Cortex of kidney (tissue), 1 donor: ENCODE data around the gene SMAP1.

ENCODE experiments used
- DNase-seq: peaks from one replicate; lab custom pipeline; 2025; lab: John Stamatoyannopoulos, UW

Gene SMAP1

DNA sequence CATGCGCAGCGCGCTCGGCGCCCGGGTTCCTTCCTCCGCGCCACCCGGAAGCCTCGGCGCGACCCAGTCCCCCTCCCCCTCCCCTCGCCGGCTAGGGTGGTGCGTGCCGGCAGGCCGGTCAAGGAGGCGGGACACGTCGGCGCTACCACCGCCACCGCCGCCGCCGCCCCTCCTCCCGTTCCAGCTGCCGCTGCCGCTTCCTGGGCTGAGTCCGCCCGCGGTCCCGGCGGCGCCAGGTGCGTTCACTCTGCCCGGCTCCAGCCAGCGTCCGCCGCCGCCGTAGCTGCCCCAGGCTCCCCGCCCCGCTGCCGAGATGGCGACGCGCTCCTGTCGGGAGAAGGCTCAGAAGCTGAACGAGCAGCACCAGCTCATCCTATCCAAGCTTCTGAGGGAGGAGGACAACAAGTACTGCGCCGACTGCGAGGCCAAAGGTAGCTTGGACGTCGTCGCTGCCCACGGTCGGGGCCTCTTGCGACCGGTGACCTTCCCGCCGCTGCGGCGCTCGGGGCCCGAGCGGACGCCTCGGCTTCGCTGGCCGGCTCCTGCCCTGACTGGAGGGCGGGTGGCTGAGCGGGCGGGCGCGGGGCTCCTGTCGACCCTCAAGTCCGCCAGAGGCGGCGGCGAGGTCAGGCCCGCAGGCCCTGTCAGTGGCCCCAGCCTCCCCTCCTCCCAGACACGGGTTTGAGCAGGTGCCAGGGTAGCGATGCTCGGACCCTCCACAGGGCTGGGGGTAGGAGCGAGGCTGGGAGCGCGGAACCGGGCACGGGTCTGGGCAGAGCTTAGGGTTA is at the start of gene SMAP1:
SMAP1 (plus strand) TSS at position 173 of the 788 bp plus-strand sequence; CDS start at position 314, 141 bp downstream.
- peak; percentile 89 for DNase-seq

DNA sequence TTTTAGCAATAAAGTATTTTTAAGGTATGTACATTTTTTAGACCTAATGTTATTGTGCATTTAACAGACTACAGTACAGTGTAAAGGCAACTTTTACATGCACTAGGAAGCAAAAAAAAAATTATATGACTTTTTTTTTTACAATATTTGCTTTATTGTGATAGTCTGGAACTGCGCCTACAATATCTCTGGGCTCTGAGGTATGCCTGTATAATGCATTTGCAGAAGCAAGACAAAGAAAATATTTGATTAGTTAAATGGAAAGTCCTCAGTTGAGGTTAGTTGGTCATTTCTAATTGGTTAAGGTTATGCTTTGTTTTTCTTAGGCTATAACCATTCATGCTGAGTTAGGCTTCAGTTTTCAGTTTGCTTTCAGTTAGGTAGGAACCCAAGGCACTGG is 46.9 kb upstream of the SMAP1 start:
- no peak for DNase-seq

DNA sequence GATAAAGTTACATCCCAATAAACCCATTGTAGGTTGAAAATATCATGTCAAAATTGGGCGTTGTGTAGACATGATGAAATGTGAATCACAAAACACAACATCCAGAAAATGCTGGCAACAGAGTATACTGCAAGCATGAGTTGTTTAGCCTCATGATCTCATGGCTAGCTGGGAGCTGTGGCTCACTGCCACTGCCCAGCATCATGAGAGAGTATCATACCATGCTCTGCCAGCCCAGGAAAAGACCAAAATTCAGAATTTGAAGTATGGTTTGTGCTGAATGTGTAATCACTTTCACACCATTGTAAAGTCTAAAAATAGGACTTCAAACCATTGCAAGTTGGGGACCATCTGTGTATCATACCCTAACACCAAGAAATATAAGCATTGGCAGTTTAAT is 45.2 kb upstream of the SMAP1 start:
- no peak for DNase-seq

DNA sequence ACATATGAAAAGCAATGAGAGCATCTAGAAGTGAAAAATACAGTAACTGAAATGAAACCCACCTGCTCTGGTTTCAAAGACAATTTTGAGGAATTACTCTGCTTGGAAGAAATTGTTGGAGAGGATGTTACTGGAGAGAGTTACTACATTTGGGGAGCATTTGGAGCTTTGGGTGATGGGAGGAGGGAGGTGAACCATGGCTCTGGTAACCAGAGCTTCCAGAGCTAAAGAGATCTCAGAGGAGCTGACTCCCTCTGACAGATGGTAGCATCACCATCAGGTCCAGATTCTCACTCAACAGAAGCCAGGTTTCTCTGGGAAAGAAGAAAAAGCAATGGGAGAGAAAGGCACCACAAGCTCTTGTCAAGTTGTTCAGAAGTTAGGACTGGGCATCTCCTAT is 42.2 kb upstream of the SMAP1 start:
- DNase-seq: no peak

DNA sequence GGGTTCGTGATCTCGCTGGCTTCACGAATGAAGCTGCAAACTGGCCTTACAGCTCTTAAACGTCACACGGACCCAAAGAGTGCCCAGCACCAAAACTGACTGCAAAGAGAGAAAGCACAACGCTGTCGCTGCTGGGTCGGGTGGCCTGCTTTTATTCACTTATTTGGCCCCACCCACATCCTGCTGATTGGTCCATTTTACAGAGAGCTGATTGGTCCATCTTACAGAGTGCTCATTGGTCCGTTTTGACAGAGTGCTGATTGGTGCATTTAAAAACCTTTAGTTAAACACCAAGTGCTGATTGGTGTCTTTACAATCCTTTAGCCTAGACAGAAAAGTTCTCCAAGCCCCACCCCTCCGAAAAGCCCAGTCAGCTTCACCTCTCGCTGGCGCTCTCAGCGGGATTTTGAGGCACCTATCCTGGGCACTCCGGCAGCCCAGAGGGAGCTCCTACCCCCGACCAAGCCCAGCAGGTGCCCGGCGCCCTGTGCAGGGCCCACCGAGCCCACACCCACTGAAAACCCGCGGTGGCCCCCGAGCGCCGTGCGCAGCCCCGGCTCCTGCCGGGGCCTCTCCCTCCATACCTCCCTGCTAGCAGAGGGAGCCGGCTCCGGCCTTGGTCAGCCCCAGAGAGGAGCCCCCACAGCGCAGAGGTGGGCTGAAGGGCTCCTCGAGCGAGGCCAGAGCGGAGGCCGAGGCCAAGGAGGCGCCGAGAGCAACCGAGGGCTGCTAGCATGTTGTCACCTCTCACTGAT is 40.0 kb upstream of the SMAP1 start:
- DNase-seq: no peak

DNA sequence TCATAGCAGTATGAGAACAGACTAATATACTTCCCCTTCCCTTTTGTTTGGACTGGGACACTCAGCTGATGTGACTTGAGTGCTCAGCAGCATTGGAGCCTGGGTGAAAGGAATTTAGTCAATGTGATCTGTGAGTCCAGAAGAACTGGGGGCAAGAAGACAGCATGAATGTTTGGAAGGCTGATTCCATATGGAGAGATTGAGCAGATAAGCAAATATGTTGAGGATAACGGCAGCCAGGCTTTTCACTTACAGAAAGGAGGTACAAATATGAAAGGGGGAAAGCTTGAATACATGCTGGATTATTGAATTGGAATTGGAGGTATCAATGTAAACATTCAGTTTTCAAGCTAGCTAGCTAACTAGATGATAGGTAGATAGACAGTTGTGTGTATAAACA is 37.8 kb upstream of the SMAP1 start:
- DNase-seq: no peak

DNA sequence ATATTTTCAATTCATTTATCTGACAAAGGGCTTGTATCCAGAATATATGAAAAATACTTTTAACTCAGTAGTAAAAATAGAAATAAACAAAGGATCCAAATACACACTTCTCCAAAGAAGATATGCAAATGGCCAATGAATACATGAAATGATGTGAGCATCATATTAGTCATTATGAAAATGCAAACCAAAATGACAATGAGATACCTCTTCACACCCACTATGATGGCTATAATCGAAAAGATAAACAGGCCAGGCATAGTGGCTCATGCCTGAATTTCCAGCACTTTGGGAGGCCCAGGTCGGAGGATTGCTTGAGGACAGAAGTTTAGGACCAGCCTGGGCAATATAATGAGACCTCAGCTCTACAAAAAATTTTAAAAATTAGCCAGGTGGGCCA is 33.8 kb upstream of the SMAP1 start:
- DNase-seq: no peak

DNA sequence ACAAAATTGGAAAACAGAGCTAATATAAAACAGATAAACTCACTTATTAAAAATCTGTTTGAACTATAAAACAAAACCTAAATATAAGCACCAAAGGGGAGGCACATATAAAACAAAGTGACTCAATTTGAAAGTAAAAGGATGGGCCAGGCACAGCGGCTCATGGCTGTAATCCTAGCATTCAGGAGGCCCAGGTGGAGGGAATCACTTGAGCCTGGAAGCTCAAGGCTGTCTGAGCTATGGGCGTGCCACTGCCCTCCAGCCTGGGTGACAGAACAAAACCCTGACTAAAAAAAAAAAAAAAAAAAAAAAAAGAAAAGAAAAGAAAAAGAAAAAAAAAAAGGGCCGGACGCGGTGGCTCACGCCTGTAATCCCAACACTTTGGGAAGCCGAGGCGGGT is 31.1 kb upstream of the SMAP1 start:
- no peak for DNase-seq

DNA sequence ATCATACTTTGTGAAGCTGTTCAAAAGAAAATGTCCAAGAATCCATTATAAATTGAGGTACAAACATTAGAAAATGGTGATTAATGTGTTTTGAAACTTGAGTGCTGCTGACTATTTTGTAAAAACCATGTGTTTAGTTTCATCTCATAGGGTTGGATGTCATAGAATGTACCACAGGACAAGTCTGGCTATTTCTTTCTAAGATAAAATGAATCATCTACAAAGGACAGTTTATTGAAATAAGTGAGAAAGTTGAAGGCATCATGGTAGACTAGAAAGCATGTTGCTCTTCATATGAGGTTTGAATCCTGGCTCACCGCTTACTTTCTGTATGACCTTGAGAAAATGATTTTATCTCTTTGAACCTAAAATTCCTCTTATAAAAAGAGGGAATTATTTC is 29.2 kb upstream of the SMAP1 start:
- DNase-seq: no peak

DNA sequence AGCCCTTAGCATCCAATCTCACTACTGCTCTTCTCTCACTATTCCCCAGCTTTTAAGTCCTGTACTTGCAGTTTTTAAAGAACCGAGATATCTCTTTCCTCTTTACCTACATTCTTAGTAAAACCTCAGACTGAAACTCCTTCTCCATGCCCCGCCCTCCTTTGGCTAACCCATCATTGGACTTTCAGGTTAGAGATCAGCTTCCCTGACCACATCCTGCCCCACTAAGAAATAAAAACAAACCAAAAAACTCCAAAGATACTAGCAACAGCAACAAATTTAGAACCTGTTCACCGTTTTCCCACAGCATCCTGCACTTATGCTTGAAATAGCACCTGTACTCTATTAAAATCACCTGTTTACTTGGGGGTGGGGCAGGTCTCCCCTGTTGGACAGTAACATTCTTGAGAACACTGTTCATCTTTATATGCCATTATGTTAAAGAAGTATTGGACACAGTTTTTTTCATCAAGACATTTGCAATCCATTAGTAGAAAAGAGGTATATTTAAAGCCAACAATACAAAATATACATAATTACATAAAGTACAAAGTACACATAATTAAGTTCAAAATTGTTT is 16.3 kb upstream of the SMAP1 start:
- DNase-seq: no peak

DNA sequence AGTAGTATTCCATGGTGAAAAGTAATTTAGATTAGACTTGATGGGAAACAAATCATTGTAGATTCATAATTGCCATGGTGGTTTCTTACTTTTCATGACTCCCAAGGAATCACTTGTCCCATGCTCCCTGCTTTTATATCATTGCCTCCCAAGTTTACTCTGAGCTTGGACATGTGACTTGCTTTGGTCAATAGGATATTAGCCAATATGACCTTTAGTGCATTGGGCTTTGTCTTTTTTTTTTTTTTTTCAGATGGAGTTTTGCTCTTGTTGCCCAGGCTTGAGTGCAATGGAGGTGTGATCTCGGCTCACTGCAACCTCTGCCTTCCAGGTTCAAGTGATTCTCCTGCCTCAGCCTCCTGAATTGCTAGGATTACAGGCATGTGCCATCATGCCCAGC is 15.5 kb upstream of the SMAP1 start:
- no peak for DNase-seq

DNA sequence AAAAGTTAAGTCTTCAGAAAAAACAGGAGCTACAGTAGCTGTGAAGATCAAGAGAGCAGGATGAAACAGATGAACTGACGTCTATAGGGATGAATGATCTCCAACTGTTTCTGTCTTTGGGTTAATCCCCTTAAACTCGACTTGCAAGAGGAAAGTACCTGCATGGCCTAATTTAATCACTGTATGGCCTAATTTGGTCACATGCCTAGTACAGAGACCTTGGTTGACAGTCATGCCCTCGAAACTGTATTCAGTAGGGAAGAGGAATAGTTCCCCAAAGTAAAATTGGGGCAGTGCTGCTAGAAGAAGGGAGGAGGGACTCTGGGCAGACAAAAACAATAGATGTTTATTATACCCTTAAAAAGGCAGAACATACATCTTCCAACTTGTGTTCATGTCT is 10.0 kb upstream of the SMAP1 start:
- no peak for DNase-seq

DNA sequence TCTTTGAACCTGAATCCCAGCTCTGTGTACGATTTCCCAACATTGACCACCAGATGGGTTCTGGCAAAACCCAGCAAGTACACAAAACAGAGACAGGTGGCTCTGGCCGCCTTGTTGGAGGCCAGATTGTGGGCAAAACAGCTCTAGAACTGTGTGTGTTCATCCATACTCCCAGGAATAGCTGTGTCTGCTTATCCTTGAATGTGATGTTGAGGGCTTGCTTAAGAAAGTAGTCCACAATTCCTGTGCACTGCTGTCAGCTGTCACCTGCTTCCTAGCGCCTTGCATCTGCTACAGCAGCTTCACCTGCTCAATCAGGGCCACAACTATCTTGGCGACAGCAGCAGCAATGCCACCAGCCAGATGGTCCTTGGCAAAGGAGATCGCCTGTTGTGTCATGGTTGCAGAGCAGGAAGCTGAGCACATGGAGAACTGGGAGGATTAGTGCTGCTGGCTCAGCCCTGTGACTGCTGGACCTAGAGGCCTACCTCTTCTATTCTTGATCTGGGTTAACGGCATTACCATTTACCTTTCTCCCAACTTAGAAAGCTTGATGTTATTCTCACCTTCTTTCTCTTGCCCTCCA is 3.7 kb upstream of the SMAP1 start:
- no peak for DNase-seq

DNA sequence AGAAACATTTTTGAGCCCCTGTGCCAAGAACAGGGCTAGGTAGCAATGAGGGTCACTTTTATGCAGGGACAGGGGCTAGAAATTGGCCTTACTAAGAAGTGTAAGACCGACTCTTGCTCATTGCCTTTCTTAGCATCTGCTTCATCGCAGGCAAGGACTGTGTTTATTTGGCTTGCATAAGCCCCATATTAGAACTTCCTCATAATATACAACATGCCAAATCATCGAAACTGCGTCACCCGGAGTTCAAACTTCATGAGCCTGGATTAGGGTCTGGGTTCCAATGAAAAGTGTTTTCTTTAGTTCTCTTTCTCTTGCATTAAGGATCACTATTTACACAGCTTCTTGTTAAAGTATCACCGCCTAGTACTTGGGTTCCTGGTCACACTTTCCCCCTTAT is 977 bp upstream of the SMAP1 start:
- DNase-seq: no peak

DNA sequence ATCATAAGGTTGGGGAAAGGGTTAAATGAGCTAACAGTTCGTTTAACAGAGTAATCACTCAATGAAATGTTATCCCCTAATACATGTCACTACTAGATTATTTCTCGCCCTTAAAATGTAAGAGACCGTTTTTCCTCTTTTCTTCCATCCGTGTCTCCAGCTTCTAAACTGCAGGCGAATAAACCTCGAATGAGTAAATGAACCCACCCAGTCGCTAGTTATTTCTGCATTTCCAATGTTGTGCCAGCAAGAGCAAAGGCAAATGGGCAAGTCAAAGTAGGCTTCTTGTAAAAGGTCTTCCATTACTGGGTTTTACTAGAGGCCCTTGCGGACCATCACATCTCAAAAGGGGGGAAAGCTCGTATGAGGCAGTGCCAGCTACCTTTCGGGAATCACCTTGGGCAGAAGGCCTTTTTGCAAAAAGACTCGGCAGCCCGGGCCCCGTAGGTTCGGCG is 400 bp upstream of the SMAP1 start:
- no peak for DNase-seq

DNA sequence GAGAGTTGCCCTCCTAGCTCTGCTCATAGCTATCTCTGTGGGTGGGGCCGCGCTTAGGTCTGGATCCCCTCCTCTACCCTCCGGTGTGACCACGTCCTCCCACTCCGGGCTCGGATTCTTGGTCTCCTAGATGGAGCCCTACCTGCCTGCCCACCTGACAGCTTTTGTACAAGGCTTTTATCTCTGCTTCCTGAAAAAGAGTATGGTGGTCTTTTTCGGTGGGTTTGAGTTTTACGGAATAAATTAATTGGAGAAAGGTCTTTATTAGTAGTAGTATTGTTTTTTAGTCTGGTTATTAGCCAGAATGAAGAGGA is 773 bp downstream of the SMAP1 start:
- no peak for DNase-seq

DNA sequence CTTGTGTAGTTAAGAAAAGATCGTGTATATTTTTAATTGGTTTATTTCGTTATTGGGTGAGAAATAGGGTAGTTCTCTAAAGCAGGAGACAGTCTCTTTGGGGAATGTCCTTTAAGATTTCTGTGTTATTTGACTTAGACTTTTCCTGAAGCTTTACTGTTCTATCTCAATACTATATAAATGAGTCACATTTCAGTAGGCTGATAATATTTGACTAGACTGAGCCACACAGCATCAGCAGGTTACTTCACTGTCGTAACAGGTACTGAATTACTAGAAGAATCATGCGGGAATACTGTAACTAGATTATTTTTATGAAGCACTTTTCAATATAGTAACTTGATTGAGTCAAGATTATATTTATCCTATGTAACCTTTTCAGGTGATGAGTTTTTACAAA is 1.4 kb downstream of the SMAP1 start:
- no peak for DNase-seq

DNA sequence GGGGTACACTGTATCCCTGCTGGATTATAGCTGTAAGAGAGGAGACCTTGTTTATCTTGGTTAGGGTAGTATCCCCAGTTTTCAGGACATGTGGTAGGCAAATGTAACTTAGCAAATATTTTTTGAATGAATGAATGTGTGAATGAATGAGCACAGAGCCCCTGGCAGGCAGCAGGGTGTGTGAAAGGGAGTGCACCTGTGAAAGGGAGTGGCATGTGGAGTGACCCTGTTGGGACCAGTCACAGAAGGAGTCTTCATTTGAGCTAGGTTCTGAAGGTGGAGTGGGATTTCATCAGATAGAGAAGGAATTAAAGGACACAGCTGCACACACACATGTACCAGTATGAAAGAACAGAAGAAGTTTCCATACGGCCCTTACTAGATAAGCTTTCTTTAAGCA is 4.9 kb downstream of the SMAP1 start:
- no peak for DNase-seq

DNA sequence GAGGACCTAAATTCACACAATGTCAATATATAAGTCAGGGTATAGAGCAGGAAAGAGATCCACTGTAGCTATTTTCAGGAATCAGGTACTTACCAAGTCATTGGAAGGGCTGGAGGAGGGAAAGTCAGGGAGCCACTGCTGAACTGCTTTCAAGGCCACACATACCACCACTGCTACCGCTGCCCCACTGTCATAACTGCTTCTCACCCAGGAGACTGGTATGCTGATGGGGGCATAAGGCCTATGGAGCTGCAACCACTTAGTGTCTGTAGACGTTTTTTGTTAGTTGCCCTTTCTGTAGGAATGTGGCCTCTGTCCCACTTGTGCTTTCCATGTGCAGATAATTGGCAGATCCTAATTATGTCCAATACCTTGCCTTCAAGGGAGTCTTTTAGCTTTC is 5.4 kb downstream of the SMAP1 start:
- no peak for DNase-seq

DNA sequence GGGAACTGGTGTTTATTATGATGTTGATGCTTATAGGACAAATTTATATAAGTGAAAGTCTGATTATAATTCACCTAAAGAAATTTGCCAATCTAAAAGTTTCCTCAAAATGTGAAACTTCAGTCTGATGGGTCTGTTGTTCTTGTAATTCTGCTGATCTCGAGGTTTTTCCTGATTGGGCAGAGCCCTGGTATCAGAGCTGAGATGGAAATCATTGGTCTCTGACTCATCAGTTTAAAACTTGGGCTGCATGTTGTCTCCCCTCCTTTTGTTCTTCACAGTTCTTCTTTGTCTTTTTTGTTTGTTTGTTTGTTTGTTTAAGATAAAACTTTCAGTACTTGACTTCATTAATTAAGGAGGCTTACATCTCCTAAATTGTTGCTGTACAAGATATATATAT is 5.9 kb downstream of the SMAP1 start:
- no peak for DNase-seq

DNA sequence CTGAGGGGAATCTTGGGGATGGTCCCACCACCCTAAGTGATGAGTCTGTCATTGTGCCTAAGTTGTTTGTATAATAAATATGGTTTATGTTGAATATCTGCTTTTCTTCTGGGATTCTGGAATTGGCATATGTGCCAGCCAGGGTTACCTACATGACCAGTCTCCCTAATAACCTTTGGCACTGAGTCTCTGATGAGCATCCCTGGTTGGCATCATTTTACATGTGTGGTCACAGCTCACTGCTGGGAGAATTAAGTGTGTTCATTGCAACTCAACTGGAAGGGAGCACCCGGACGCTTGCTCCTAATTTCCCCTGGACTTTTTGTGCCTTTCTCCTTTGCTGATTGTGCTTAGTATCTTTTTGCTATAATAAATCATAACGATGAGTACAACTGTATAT is 8.1 kb downstream of the SMAP1 start:
- no peak for DNase-seq

DNA sequence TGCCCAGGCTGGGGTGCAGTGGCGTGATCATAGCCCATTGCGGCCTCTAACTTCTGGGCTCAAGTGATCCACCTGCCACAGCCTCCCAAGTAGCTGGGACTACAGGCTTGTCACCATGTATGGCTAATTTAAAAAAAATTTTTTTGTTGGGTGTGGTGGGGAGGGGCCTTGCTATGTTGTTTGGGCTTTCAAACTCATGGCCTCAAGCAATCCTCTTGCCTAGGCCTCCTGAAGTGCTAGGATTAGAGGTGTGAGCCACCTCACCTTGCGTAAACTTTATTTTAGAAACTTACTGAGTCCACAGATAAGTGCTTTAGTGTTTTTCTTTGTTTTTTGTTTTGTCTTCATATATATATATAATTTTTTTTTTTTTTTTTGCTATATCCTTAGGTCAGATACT is 9.1 kb downstream of the SMAP1 start:
- DNase-seq: no peak

DNA sequence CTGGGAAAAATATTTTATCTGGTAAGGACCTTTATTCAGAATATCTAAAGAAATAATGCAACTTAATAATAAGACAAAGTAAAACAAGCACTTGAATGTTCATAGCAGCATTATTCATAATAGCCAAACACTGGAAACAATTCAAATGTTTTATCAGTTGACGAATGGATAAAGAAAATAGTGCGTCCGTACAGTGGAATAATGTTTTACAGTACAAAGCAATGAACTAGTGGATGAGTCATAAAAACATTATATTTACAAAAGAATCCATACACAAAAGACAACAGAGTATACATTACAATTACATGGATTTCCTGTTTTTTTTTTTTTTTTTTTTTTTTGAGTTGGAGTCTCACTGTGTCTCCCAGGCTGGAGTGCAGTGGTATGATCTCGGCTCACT is 12.7 kb downstream of the SMAP1 start:
- no peak for DNase-seq
